Vagina (tissue), 2 donors: Measurements from ENCODE around the gene CKAP4. TPM values are rescaled to one million over a fixed set of nuclear protein-coding genes. Genes with fewer than 3 reads are reported as not detected.

Source experiments
- DNase-seq, 2 donors: peaks; one replicate each; pipeline ENCODE4 v3.0.0-alpha.2; 2017; ENCODE audit errors: extremely low spot score in 2 of 2
- H3K27ac ChIP-seq: fragments of 200-600 bp; sonication (generic); one replicate; pipeline ENCODE4 v1.5.1; 2019
- H3K27me3 ChIP-seq: fragments of 200-600 bp; sonication (generic); one replicate; pipeline ENCODE4 v1.5.1; 2019
- H3K36me3 ChIP-seq, 2 donors: fragments of 200-600 bp; sonication (generic); one replicate each; pipeline ENCODE4 v1.5.1; 2017 to 2019
- H3K4me1 ChIP-seq: fragments of 200-600 bp; sonication (generic); one replicate; pipeline ENCODE4 v1.5.1; 2019
- H3K4me3 ChIP-seq, 2 donors: fragments of 200-600 bp; sonication (generic); 1 replicate in 1 of 2; 2 replicates in 1 of 2; pipeline ENCODE4 v1.5.1; 2016 to 2019
- H3K9me3 ChIP-seq: fragments of 200-600 bp; sonication (generic); one replicate; pipeline ENCODE4 v1.5.1; 2019
- CTCF ChIP-seq, 3 experiments: fragments of 450-650 bp in 2 of 3; fragments of 200-600 bp in 1 of 3; sonication (generic) in 1 of 3; IDR thresholded peaks; one replicate each; pipeline ENCODE4 v1.5.1; 2017 to 2019; ENCODE audit warnings: antibody characterized with exemption in 3 of 3, mild to moderate bottlenecking in 2 of 3, moderate library complexity in 2 of 3
- POLR2A ChIP-seq, 2 donors: fragments of 450-650 bp; IDR thresholded peaks; one replicate each; pipeline ENCODE4 v1.6.1; 2017; ENCODE audit warnings: antibody characterized with exemption in 2 of 2, mild to moderate bottlenecking in 2 of 2, moderate library complexity in 2 of 2
- POLR2AphosphoS5 ChIP-seq, 2 donors: sonication (generic); formaldehyde crosslinking; IDR thresholded peaks; one replicate each; pipeline ENCODE4 v1.9.0; 2017; ENCODE audit warnings: antibody characterized with exemption in 2 of 2, mild to moderate bottlenecking in 2 of 2, low read depth in 1 of 2; ENCODE audit not compliant: insufficient read depth in 1 of 2
- intact Hi-C: fragments of 100-400 bp; cut with DNase I; formaldehyde crosslinking; loops from one replicate; pipeline ENCODE4 v1.15.1; 2023
- total RNA-seq: library from RNA; depleted of rRNA; stranded (reverse); fragments of >200 nt; gene quantifications from one replicate; pipeline ENCODE4 v1.2.3, GENCODE V29; 2016

CKAP4 gene
- total RNA-seq, 1 donor from 2014 or later = 42.5 TPM

- no peak for DNase-seq
- Histone ChIP-seq H3K27me3 (no peaks in the 10 kb centered on the region), H3K27ac (no peak overlapping the region), H3K9me3 (no peaks in the 10 kb centered on the region), H3K4me1 (no peaks in the 10 kb centered on the region), H3K4me3 (no peak overlapping the region), H3K36me3 (no peaks in the 10 kb centered on the region)
- no peak for TF ChIP-seq POLR2A (IDR thresholded peaks at IDR 0.05)
- no peak for TF ChIP-seq CTCF (IDR thresholded peaks at IDR 0.05)
- TF ChIP-seq POLR2AphosphoS5 (IDR thresholded peaks at IDR 0.05; ENCODE audit: insufficient read depth in 1 of 2, low read depth in 1 of 2) = no peak
- intact Hi-C loops = loop anchor here (10.0 kb wide), 1 partner anchor 46 kb away; no protein-coding TSS in a partner anchor
Observed at GRCh38 chr12:106281056-106281782, 33.4 kb upstream of the CKAP4 start.

GRCh38 chr12:106280106-106280505 lies 32.3 kb upstream of the CKAP4 start:
- H3K9me3 ChIP-seq = no peaks in the 10 kb centered on the region
- no peaks in the 10 kb centered on the region for H3K27me3 ChIP-seq
- no peak overlapping the region for H3K4me3 ChIP-seq
- H3K36me3 ChIP-seq = no peaks in the 10 kb centered on the region
- no peak overlapping the region for H3K27ac ChIP-seq
- intact Hi-C loops = loop anchor here (10.0 kb wide), 1 partner anchor 45 kb away; no protein-coding TSS in a partner anchor
- DNase-seq = no peak
- TF ChIP-seq POLR2AphosphoS5 (IDR thresholded peaks at IDR 0.05; ENCODE audit: insufficient read depth in 1 of 2, low read depth in 1 of 2) (no peak), POLR2A (IDR thresholded peaks at IDR 0.05) (no peak), CTCF (IDR thresholded peaks at IDR 0.05) (no peak)
- H3K4me1 ChIP-seq = no peaks in the 10 kb centered on the region

GRCh38 chr12:106276032-106276740 lies 28.4 kb upstream of the CKAP4 start:
- H3K27ac ChIP-seq = no peak overlapping the region
- H3K4me3 ChIP-seq = no peak overlapping the region
- TF ChIP-seq CTCF (IDR thresholded peaks at IDR 0.05) (no peak), POLR2A (IDR thresholded peaks at IDR 0.05) (no peak), POLR2AphosphoS5 (IDR thresholded peaks at IDR 0.05; ENCODE audit: insufficient read depth in 1 of 2, low read depth in 1 of 2) (no peak)
- no peaks in the 10 kb centered on the region for H3K9me3 ChIP-seq
- no peaks in the 10 kb centered on the region for H3K27me3 ChIP-seq
- intact Hi-C loops = no loop called here
- H3K36me3 ChIP-seq = no peaks in the 10 kb centered on the region
- H3K4me1 ChIP-seq = no peaks in the 10 kb centered on the region
- DNase-seq = no peak

GRCh38 chr12:106275458-106275857 lies 27.6 kb upstream of the CKAP4 start:
- H3K27me3 ChIP-seq = no peaks in the 10 kb centered on the region
- H3K4me3 ChIP-seq = no peak overlapping the region
- H3K9me3 ChIP-seq = no peaks in the 10 kb centered on the region
- TF ChIP-seq POLR2AphosphoS5 (IDR thresholded peaks at IDR 0.05; ENCODE audit: insufficient read depth in 1 of 2, low read depth in 1 of 2) (no peak), CTCF (IDR thresholded peaks at IDR 0.05) (no peak), POLR2A (IDR thresholded peaks at IDR 0.05) (no peak)
- no peaks in the 10 kb centered on the region for H3K36me3 ChIP-seq
- intact Hi-C loops = no loop called here
- DNase-seq = no peak
- no peaks in the 10 kb centered on the region for H3K4me1 ChIP-seq
- H3K27ac ChIP-seq = no peak overlapping the region
